Activated naive CD4-positive, alpha-beta T cell treated with anti-CD3 and anti-CD28 coated beads, Interleukin-2, amount 50 U/mL, for 16 hours (primary cell): ENCODE results near the gene KCNQ5.

Source experiments
- DNase-seq: peaks from one replicate; pipeline ENCODE4 v3.0.0-alpha.2; 2020

The KCNQ5 gene

DNA sequence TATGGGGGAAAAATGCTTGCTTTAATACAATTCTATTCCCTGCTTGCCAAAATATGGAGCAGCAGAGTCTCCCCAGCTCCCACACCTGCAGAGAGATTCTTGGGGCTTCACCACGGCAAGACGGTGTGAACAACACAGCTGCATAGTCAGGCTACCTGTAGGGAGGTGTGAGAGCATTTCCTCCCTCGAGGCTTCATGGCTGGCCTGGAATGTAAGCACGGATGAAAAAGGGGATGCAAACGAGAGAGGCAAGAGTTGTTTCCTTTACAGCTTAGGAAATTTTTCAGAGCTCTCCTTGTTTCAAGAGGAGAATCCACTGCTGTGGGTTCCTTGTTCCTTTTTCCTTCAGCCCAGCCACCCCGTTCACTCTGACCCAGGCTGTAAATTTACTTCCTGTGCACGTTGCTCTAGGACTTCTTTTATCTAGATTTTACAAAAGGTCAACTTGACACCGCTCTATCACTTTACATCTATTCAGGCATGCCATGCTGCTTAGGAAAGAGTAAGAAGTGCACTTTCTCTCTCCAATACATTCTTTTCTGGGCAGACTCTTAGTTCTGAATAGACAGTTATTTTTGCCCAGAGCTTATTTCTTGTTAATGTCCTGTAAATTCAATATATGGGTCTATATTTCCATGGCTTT, 406.4 kb downstream of the KCNQ5 start:
- DNase-seq: no peak

GRCh38 chr6:73028893-73029450, 407.1 kb downstream of the KCNQ5 start:
- no peak for DNase-seq

- DNase-seq: no peak
Measured at GRCh38 chr6:73030257-73030656, 408.4 kb downstream of the KCNQ5 start.

DNA sequence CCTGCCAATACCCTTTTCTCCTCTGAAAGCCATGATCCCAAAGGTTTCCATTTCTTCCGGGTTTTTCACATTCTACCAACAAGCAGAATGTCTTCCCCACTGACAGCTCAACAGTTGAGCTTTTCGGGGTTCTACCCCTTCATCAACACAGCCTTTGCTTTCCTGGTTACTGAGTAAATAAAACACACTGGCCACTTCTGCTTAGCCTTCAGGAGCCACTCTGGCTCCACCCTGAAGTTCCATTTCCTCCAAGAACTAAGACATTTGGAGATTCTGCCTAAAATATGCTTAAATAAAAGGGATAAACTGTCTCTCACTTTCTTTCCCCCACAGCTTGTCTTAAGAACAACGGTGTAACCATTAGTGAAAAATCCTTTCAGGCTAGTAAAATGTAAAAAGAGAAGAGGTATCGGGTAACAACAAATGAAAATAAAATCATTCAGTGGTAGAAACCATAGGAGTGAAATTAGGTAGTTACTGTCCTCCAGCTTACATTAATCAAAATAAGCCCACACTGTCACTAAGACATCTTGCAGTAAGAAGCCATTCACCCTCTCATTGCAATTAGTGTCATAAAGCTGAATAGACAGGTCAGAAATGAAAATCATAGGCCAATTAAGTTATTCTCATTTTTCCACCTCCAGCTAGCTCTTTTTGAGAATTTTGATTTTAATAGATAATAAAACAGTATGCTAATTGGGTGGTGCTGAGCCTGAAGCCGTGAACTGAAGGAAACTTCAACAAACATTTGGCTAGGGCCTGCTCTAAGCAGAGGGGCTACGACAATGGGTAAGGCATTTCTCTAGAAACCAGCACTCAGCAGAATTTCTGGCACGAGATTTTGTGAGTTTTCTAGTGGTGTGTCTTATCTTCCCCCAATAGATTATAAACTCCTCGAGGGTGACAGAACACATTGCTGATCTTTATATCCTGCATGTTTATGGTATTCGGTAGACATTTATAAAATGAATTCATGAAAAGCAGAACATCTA, 409.2 kb downstream of the KCNQ5 start:
- DNase-seq: no peak

GRCh38 chr6:73032586-73032985, 410.7 kb downstream of the KCNQ5 start:
- DNase-seq: no peak

DNA sequence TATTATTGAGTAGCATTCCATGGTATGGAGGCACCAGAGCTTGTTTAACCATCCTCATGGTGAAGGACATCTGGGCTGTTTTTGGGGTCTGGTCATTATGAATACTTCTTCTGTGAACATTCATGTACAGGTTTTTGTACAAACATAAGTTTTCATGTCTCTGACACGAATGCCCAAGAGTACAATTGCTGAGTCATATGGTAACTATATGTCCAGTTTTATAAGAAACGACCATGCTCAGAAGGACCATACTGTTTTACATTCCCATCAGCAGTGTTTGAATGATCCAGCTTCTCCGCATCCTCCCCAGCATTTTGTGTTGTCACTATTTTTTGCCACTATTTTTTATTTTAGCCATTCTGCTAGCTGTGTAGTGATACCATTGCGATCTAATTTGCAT, 414.8 kb downstream of the KCNQ5 start:
- no peak for DNase-seq

- DNase-seq: no peak
Measured at GRCh38 chr6:73041051-73041450, 419.2 kb downstream of the KCNQ5 start.

DNA sequence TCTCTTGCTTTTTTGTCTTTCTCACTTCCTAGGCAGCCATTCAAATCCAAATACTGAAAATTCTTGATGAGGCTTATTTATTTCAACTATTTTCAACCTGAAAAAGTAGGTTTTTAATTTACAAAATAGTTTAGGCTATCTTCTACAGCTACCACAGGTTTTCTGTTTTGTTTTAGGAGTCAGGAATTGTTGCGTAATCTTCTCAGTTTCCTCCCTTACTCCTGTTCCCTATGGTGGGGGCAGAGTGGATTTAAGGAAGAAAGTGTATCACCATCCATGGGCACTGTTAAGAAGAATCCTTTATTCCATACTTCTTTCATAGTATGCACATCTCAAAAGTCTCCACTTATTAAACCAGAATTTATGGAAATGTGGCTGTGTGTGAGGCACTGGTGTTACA, 421.0 kb downstream of the KCNQ5 start:
- DNase-seq: no peak

DNA sequence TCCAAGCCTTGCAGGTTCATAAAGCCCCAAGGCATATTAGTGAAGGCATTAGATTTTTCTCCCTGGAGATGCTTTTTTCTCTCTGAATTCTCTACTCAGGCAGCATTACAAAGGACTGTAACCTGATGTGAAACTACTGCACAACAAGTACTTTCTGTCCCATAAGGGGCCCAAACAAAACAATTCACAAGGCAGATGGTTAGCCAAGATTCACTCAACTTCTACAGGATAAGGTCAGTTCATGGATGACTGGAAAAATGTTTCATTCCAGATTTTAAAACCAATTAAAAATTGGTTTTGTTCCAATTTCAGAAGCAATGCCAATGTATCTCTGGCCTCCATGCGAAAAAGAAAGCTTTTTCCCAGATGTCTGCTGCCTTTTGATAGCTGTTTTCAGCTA, 421.6 kb downstream of the KCNQ5 start:
- no peak for DNase-seq

- no peak for DNase-seq
Measured at GRCh38 chr6:73045609-73046008, 423.7 kb downstream of the KCNQ5 start.

DNA sequence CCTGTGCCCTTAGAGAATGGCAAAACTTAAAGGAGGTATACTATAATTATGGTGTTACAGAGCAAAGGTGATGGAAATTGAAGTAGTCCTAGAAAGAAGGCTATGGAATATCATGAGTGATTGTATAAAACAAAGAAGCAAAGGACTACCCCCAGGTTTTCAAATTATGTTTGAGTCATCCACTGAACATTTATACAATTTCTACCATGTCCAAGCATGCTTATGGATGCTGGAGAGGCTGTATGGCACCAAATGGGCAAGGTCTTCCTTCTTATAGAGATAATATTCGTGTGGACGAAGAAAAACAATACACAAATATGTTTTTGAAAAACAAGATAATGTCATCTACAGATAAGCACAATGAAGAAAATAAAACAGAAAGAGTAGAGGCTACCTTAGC, 425.9 kb downstream of the KCNQ5 start:
- DNase-seq: no peak

GRCh38 chr6:73049971-73050594, 428.2 kb downstream of the KCNQ5 start:
- no peak for DNase-seq

GRCh38 chr6:73050706-73051105, 428.8 kb downstream of the KCNQ5 start:
- no peak for DNase-seq

- no peak for DNase-seq
Measured at GRCh38 chr6:73051147-73051546, 429.3 kb downstream of the KCNQ5 start.

DNA sequence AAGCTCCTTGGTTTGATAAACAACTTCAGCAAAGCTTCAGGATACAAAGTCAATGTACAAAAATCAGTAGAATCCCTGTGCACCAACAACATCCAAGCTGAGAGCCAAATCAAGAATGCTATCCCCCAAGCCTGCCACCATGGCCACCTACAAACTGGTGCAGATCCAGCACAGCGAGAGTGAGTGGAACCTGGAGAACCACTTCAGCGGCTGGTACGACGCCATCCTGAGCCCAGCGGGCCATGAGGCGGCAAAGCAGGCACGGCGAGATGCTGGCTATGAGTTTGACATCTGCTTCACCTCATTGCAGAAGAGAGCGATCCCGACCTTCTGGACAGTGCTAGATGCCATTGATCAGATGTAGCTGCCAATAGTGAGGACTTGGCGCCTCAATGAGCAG, 433.1 kb downstream of the KCNQ5 start:
- no peak for DNase-seq

GRCh38 chr6:73058736-73059135, 436.9 kb downstream of the KCNQ5 start:
- no peak for DNase-seq

GRCh38 chr6:73062130-73062529, 440.3 kb downstream of the KCNQ5 start:
- DNase-seq: no peak

DNA sequence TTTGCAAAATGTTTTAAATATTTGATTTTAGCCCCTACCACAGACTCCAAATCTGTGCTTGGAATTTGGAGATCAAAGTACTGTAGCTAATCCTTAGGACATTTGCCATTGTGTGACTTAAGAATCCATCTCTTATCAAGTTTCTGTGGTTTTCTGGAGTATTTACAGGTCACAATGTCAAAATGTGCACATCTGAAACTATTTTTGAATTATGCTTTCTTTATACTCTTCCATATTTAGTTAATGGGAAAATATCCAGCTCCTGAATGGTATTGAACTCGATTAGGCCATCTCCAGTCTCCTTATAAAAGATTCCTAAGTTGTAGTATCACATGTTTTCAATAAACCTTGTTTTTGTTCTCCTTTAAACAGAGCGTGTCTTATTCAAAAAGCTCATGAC, 441.0 kb downstream of the KCNQ5 start:
- DNase-seq: no peak

- no peak for DNase-seq
Measured at GRCh38 chr6:73064266-73064665, 442.4 kb downstream of the KCNQ5 start.

DNA sequence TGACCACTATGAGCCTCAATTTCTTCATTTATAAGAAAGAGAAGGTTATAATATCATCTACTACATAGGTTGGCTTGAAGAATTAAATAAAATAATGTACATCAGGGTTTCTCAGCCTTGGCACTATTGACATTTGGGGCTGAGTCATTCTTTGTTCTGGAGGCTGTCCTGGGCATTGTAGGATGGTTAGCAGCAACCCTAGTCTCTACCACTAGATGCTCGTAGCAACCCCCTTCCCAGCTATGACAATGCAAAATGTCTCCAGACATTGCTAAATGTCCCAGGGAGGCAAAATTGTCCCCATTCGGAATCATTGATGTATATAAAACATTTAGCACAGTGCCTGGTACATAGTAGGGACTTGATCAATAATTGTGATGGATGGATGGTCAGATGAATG, 451.4 kb downstream of the KCNQ5 start:
- no peak for DNase-seq

DNA sequence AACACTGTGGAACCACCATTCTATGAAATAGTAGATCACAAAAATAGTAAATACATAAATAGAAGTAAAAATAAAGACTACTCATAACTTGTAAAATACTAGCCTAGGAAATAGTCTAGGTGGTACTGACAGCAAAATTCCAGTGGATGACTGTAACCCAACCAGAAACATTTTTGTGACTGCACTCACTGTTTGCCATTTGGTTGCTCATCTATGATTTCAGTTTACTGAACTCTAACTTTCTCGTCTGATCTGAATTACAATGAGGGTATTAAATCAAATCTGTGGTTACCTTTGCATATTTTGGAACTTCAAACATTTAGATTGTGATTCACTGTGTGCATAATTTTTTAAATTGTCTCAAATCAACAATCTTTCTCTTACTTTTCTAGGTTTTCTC, 452.3 kb downstream of the KCNQ5 start:
- no peak for DNase-seq

DNA sequence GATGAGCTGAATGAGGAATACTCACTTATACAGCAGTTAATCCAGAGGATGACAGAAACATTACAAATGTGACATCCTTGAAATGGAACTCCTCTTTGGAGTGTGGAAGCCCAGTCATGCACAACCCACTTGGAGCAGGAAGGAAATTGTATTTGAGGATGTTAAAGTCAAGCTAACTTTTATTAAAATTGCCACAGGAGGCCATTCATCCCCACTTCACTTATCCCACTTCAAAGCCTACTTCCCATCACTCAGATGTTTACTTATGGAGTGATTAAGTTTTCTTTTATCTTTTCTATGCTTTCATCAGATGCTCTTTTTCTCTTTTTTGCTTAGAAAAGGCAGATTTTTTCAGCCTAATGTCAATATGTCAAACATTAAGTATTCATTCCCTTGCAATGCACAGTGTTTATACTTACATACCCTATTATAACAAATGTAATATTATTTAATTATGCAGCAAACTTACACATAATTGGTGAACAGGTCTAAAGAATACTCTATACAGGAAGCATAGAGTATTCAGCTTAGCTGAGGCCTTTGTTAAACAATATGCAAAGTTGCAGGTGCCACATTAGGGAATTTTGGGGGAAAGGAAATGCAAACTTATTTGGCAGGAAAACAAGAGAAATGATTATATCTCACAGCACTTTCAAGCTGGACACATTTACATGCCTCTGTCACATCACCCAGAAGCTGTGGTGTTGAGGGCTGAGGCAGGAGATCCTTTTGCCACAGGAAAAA, 454.5 kb downstream of the KCNQ5 start:
- no peak for DNase-seq

- no peak for DNase-seq
Measured at GRCh38 chr6:73078333-73078862, 456.5 kb downstream of the KCNQ5 start.
